ENCODE results near the gene UGP2. TPM values are rescaled to one million over a fixed set of nuclear protein-coding genes. Genes with fewer than 3 reads are reported as not detected.

Gene UGP2
- total RNA-seq, 1 experiment from 2014 or later = 134 TPM

GRCh38 chr2:63874204-63875130, 32.8 kb downstream of the UGP2 start:
- intact Hi-C loops (cut with micrococcal nuclease; ENCODE audit: unreplicated experiment) = no loop called here
- no peak for TF ChIP-seq CTCF (IDR thresholded peaks at IDR 0.05; ENCODE audit: unreplicated experiment)
- H3K9me3 Mint-ChIP-seq (ENCODE audit: low read depth, unreplicated experiment) = peaks cover 2% of the 10 kb centered on the region
- no peaks in the 10 kb centered on the region for H3K27me3 Mint-ChIP-seq (ENCODE audit: unreplicated experiment)
- peaks cover 21% of the 10 kb centered on the region for H3K4me1 Mint-ChIP-seq (ENCODE audit: low read depth, unreplicated experiment)
- no peak overlapping the region for H3K27ac Mint-ChIP-seq (ENCODE audit: unreplicated experiment)
- H3K4me3 Mint-ChIP-seq (ENCODE audit: low read depth, unreplicated experiment) = no peak overlapping the region
- H3K36me3 Mint-ChIP-seq (ENCODE audit: insufficient read depth, unreplicated experiment) = peaks cover 30% of the 10 kb centered on the region
- BruUV-seq (replicated peaks) = no TSS peak
- CTCF ChIA-PET = no interaction called here
- DNase-seq = no peak

- peaks cover 2% of the 10 kb centered on the region for H3K9me3 Mint-ChIP-seq (ENCODE audit: low read depth, unreplicated experiment)
- TF ChIP-seq CTCF (IDR thresholded peaks at IDR 0.05; ENCODE audit: unreplicated experiment) = no peak
- no peak for DNase-seq
- H3K36me3 Mint-ChIP-seq (ENCODE audit: insufficient read depth, unreplicated experiment) = peaks cover 30% of the 10 kb centered on the region
- intact Hi-C loops (cut with micrococcal nuclease; ENCODE audit: unreplicated experiment) = no loop called here
- H3K27ac Mint-ChIP-seq (ENCODE audit: unreplicated experiment) = no peak overlapping the region
- H3K27me3 Mint-ChIP-seq (ENCODE audit: unreplicated experiment) = no peaks in the 10 kb centered on the region
- CTCF ChIA-PET = no interaction called here
- no TSS peak for BruUV-seq (replicated peaks)
- peaks cover 21% of the 10 kb centered on the region for H3K4me1 Mint-ChIP-seq (ENCODE audit: low read depth, unreplicated experiment)
- no peak overlapping the region for H3K4me3 Mint-ChIP-seq (ENCODE audit: low read depth, unreplicated experiment)
Observed at GRCh38 chr2:63875131-63875527, 33.4 kb downstream of the UGP2 start.

- Mint-ChIP-seq H3K36me3 (ENCODE audit: insufficient read depth, unreplicated experiment) (peaks cover 35% of the 10 kb centered on the region), H3K4me3 (ENCODE audit: low read depth, unreplicated experiment) (no peak overlapping the region), H3K9me3 (ENCODE audit: low read depth, unreplicated experiment) (peaks cover 2% of the 10 kb centered on the region), H3K4me1 (ENCODE audit: low read depth, unreplicated experiment) (peaks cover 15% of the 10 kb centered on the region), H3K27ac (ENCODE audit: unreplicated experiment) (no peak overlapping the region), H3K27me3 (ENCODE audit: unreplicated experiment) (no peaks in the 10 kb centered on the region)
- intact Hi-C loops (cut with micrococcal nuclease; ENCODE audit: unreplicated experiment) = no loop called here
- no peak for DNase-seq
- CTCF ChIA-PET = interaction anchor here (0.6 kb wide), 1 partner anchor 277 kb away, joined by 4 read pairs; no protein-coding TSS in a partner anchor
- BruUV-seq (replicated peaks) = no TSS peak
- no peak for TF ChIP-seq CTCF (IDR thresholded peaks at IDR 0.05; ENCODE audit: unreplicated experiment)
Observed at GRCh38 chr2:63875559-63876245, 34.0 kb downstream of the UGP2 start.

GRCh38 chr2:63876311-63876710, 34.6 kb downstream of the UGP2 start:
- BruUV-seq (replicated peaks) = no TSS peak
- intact Hi-C loops (cut with micrococcal nuclease; ENCODE audit: unreplicated experiment) = no loop called here
- Mint-ChIP-seq H3K27me3 (ENCODE audit: unreplicated experiment) (no peaks in the 10 kb centered on the region), H3K4me1 (ENCODE audit: low read depth, unreplicated experiment) (peaks cover 9% of the 10 kb centered on the region), H3K36me3 (ENCODE audit: insufficient read depth, unreplicated experiment) (peaks cover 37% of the 10 kb centered on the region), H3K9me3 (ENCODE audit: low read depth, unreplicated experiment) (peaks cover 2% of the 10 kb centered on the region), H3K27ac (ENCODE audit: unreplicated experiment) (no peak overlapping the region), H3K4me3 (ENCODE audit: low read depth, unreplicated experiment) (no peak overlapping the region)
- TF ChIP-seq CTCF (IDR thresholded peaks at IDR 0.05; ENCODE audit: unreplicated experiment) = no peak
- DNase-seq = no peak
- CTCF ChIA-PET = interaction anchor here (0.6 kb wide), 1 partner anchor 278 kb away, joined by 4 read pairs; no protein-coding TSS in a partner anchor
